Left colon (tissue), 2 donors: Measurements from ENCODE around the gene MOB2. TPM values are rescaled to one million over a fixed set of nuclear protein-coding genes. Genes with fewer than 3 reads are reported as not detected.

ENCODE experiments used
- total RNA-seq, 2 donors: library from RNA; stranded (reverse); fragmentation: NEBNext Ultra II Directional; extraction: Animal tissue kit (Norgen Biotek cat#: 25700); gene quantifications; one replicate each; pipeline ENCODE4 v1.2.1, GENCODE V29; 2021
- donor health status: DM: no; HTN: no; CAD: no.
- donor health status: DM: yes; HTN: yes; CAD: no.

Gene MOB2
- total RNA-seq, 2 donors from 2014 or later, result 48.3 to 55.8 TPM

Other genes with a start within 250 kb of the MOB2 start
- 10 to 100 TPM; 62.8 to 63.7 TPM for gene TOLLIP, start 177.1 kb downstream of the MOB2 start, total RNA-seq
- gene BRSK2, start 96.8 kb downstream of the MOB2 start, total RNA-seq, result under 1 TPM; 0.53 to 0.79 TPM
- 10 to 100 TPM; 27.2 to 45.0 TPM for gene DUSP8, start 85.5 kb upstream of the MOB2 start, total RNA-seq
- gene KRTAP5-1, start 98.5 kb upstream of the MOB2 start, total RNA-seq, result not detected
- not detected for gene KRTAP5-2, start 111.5 kb upstream of the MOB2 start, total RNA-seq
- gene KRTAP5-3, start 121.7 kb upstream of the MOB2 start, total RNA-seq, result not detected
- gene KRTAP5-4, start 135.4 kb upstream of the MOB2 start, total RNA-seq, result not detected
- under 1 TPM; 0.28 to 0.43 TPM for gene KRTAP5-5, start 143.0 kb upstream of the MOB2 start, total RNA-seq
- not detected for gene KRTAP5-6, start 210.4 kb upstream of the MOB2 start, total RNA-seq